SK-N-SH (cell line): ENCODE measurements around the gene KRT16. TPM values are rescaled to one million over a fixed set of nuclear protein-coding genes. Genes with fewer than 3 reads are reported as not detected.
"Not testable (repeated sequence)": the region's sequence is repeated elsewhere in the genome, so short reads cannot be mapped to it uniquely, and the experiment has no call there.

ENCODE experiments used
- CTCF ChIA-PET: fragments of 300-600, 350-600 bp; formaldehyde crosslinking; extraction: SDS; loops from one replicate; lab custom pipeline; 2021; lab: Yijun Ruan, JAX
- POLR2A ChIA-PET: fragments of 350-600 bp; sonication (Branson Sonifier 250); formaldehyde crosslinking; extraction: SDS; loops from one replicate; lab custom pipeline; 2020; ENCODE audit warnings: antibody characterized with exemption, inconsistent platforms; lab: Yijun Ruan, JAX
- DNase-seq: peaks from one replicate; pipeline ENCODE4 v3.0.0; 2012
- H2AFZ ChIP-seq: fragments of 200-600 bp; sonication (generic); 2 replicates; pipeline ENCODE4 v1.8.1; 2016; ENCODE audit warnings: antibody characterized with exemption, mild to moderate bottlenecking, low read depth
- H3F3A ChIP-seq: fragments of 200-600 bp; sonication (generic); replicated peaks from 2 replicates; pipeline ENCODE3; 2016; ENCODE audit warnings: antibody characterized with exemption, mild to moderate bottlenecking; ENCODE audit not compliant: insufficient read depth
- H3K27ac ChIP-seq, 2 experiments: fragments of 200-500 bp in 1 of 2; fragments of 200-600 bp in 1 of 2; sonication (Bioruptor generic) in 1 of 2; sonication (generic), shearing (Covaris generic) in 1 of 2; 2 replicates each; pipeline versions ENCODE4 v1.5.1 to v1.6.1; 2014 to 2016; ENCODE audit warnings: low read depth in 2 of 2, inconsistent platforms in 1 of 2, low read length in 1 of 2, mild to moderate bottlenecking in 1 of 2, mixed read lengths in 1 of 2
- H3K27me3 ChIP-seq: fragments of 200-600 bp; sonication (generic), shearing (Covaris generic); 2 replicates; pipeline ENCODE4 v1.6.1; 2016; ENCODE audit warnings: mixed run types; ENCODE audit not compliant: insufficient read depth
- H3K36me3 ChIP-seq, 2 experiments: fragments of 200-500 bp in 1 of 2; fragments of 200-600 bp in 1 of 2; sonication (Bioruptor generic) in 1 of 2; sonication (generic) in 1 of 2; replicated peaks in 1 of 2; 2 replicates each; pipeline versions ENCODE3 to v1.5.1; 2014 to 2016; ENCODE audit warnings: low read length in 1 of 2, mild to moderate bottlenecking in 1 of 2; ENCODE audit not compliant: insufficient read depth in 2 of 2, control insufficient read depth in 1 of 2
- H3K4me1 ChIP-seq, 2 experiments: fragments of 200-500 bp in 1 of 2; fragments of 200-600 bp in 1 of 2; sonication (Bioruptor generic) in 1 of 2; sonication (generic), shearing (Covaris generic) in 1 of 2; 2 replicates each; pipeline versions ENCODE4 v1.5.1 to v1.6.1; 2014 to 2016; ENCODE audit warnings: low read depth in 1 of 2, low read length in 1 of 2, mixed run types in 1 of 2; ENCODE audit not compliant: insufficient read depth in 2 of 2, control insufficient read depth in 1 of 2
- H3K4me2 ChIP-seq: fragments of 200-600 bp; sonication (generic), shearing (Covaris generic); 2 replicates; pipeline ENCODE4 v1.6.1; 2017; ENCODE audit warnings: mixed run types
- H3K4me3 ChIP-seq, 2 experiments: fragments of 200-500 bp in 1 of 2; fragments of 200-600 bp in 1 of 2; sonication (Bioruptor generic) in 1 of 2; sonication (generic), shearing (Covaris generic) in 1 of 2; 2 replicates each; pipeline versions ENCODE4 v1.5.1 to v1.8.1; 2014 to 2016; ENCODE audit warnings: low read depth in 2 of 2, inconsistent platforms in 1 of 2, low read length in 1 of 2, mild to moderate bottlenecking in 1 of 2, mixed read lengths in 1 of 2, moderate library complexity in 1 of 2
- H3K79me2 ChIP-seq: fragments of 200-600 bp; sonication (generic); 2 replicates; pipeline ENCODE4 v1.8.1; 2017; ENCODE audit warnings: mild to moderate bottlenecking; ENCODE audit not compliant: insufficient read depth
- H3K9ac ChIP-seq: fragments of 200-600 bp; sonication (generic); 2 replicates; pipeline ENCODE4 v1.6.1; 2017; ENCODE audit warnings: mixed run types
- H3K9me2 ChIP-seq: fragments of 200-600 bp; sonication (generic); 2 replicates; pipeline ENCODE4 v1.6.1; 2017; ENCODE audit warnings: mixed run types
- H3K9me3 ChIP-seq: fragments of 200-600 bp; sonication (generic); 2 replicates; pipeline ENCODE4 v1.6.1; 2017; ENCODE audit warnings: mixed run types, mild to moderate bottlenecking, moderate library complexity
- H4K20me1 ChIP-seq: fragments of 200-600 bp; sonication (generic); 2 replicates; pipeline ENCODE4 v1.6.1; 2017; ENCODE audit warnings: mild to moderate bottlenecking, mixed run types; ENCODE audit not compliant: insufficient read depth
- CTCF ChIP-seq: fragments of 200-600 bp; sonication (generic); IDR thresholded peaks from 2 replicates; pipeline ENCODE4 v1.6.1; 2017; ENCODE audit warnings: antibody characterized with exemption, mild to moderate bottlenecking, moderate library complexity
- EP300 ChIP-seq, 2 experiments: IDR thresholded peaks; 2 replicates each; pipeline versions ENCODE4 v1.4.0 to v1.6.1; 2012; ENCODE audit warnings: borderline replicate concordance in 1 of 2, low read depth in 1 of 2, low read length in 1 of 2
- GABPA ChIP-seq: IDR thresholded peaks from 2 replicates; pipeline ENCODE4 v1.4.0; 2012; ENCODE audit warnings: low read depth, mild to moderate bottlenecking
- GATA2 ChIP-seq: sonication (generic); formaldehyde crosslinking; IDR thresholded peaks from 2 replicates; pipeline ENCODE4 v1.5.0; 2020; ENCODE audit warnings: mild to moderate bottlenecking, missing genetic modification reagents
- JUND ChIP-seq: IDR thresholded peaks from 2 replicates; pipeline ENCODE4 v1.4.0; 2012
- RAD21 ChIP-seq: IDR thresholded peaks from 2 replicates; pipeline ENCODE4 v1.6.1; 2012; ENCODE audit warnings: mild to moderate bottlenecking, low read length
- SMC3 ChIP-seq: IDR thresholded peaks from 2 replicates; pipeline ENCODE4 v1.6.1; 2012; ENCODE audit warnings: low read depth, low read length, improper control_type of control experiment
- USF1 ChIP-seq: IDR thresholded peaks from 2 replicates; pipeline ENCODE4 v1.4.0; 2012; ENCODE audit warnings: low read depth, borderline replicate concordance
- WGBS: methylation state at CpG from one replicate; pipeline ENCODE4 v1.1.6; 2017; ENCODE audit warnings: low lambda C conversion rate; 5-methylcytosine and 5-hydroxymethylcytosine counted together
- polyA plus RNA-seq, 3 experiments: library from polyadenylated mRNA; depleted of rRNA; stranded (reverse); fragments of >200 nt; gene quantifications; 2 replicates each; pipeline ENCODE4 v1.2.3, GENCODE V29; 2012
- TF ChIP-seq, protein P1 (sequence below): IDR thresholded peaks from 2 replicates; pipeline ENCODE4; 2012

KRT16 gene
- polyA plus RNA-seq, 1 of the 3 experiments (the other 2 are of a cell fraction) = not detected

DNA sequence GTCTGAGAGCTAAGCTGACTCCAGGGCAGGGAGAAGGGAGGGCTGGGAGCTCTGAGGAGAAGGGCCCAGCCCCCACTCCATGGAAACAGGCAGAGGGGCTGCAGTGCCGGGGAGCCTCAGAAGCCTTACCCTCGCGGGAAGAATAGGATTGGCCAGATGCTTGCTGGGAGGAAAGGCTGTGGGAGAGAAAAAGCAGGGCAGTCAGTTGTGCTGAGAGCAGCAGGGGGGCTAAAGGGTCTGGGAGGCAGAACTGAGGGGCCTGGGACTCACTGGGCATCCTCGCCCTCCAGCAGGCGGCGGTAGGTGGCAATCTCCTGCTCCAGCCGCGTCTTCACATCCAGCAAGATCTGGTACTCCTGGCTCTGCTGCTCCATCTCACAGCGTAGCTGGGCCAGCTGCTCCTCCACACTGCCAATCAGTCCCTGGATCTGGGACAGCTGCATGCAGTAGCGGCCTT is 2.5 kb downstream of the KRT16 start:
- H3K79me2 ChIP-seq, H3K9me3 ChIP-seq, H3K9me2 ChIP-seq, H3K4me1 ChIP-seq, H3K9ac ChIP-seq, H3F3A ChIP-seq, H3K4me2 ChIP-seq, H2AFZ ChIP-seq, DNase-seq, H3K4me3 ChIP-seq, H4K20me1 ChIP-seq, H3K27ac ChIP-seq, H3K36me3 ChIP-seq: not testable (repeated sequence)
- 36% methylated on average over 7 of the region's 10 CpGs for WGBS
- ChIA-PET POLR2A (interaction anchor here (0.6 kb wide), 1 partner anchor 54 kb away, joined by 3 read pairs; no protein-coding TSS in a partner anchor), CTCF (interaction anchor here (0.7 to 3.8 kb wide), 15 partner anchors 9 to 700 kb away, joined by 3 to 34 read pairs (median 4); no protein-coding TSS in a partner anchor)
- H3K27me3 ChIP-seq = peaks cover 20% of the 10 kb centered on the region; the same call in 1 of the 2 replicates
- peak; percentile 37 for TF ChIP-seq RAD21
- peak; percentile 16; the same call in 1 of the 2 replicates for TF ChIP-seq CTCF
- peak; percentile 17; the same call in 1 of the 2 replicates for TF ChIP-seq SMC3

DNA sequence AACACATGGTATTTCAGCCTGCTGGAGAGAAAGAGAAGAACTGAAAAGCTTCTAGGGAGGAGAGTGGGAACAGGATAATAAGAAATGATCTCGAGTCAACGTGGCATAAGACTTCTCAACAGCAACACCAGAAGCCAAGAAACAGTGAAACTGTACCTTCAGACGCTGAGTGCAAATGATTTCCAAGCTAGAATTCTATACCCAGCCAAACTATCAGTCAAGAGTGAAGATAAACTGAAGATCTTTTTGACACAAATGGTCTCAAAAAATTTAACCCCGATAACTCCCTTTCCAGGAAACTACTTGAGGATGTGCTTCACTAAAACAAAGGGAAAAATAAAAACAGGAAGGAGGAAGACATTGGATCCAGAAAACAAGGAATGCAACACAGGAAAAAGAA is 5.6 kb downstream of the KRT16 start:
- H3K9me3 ChIP-seq, H3K9ac ChIP-seq, H4K20me1 ChIP-seq, H3F3A ChIP-seq, H3K4me1 ChIP-seq, H3K27ac ChIP-seq, POLR2A ChIA-PET, H3K4me3 ChIP-seq, H3K9me2 ChIP-seq, H3K36me3 ChIP-seq, H3K4me2 ChIP-seq, H3K79me2 ChIP-seq, H2AFZ ChIP-seq, DNase-seq: not testable (repeated sequence)
- peaks cover 32% of the 10 kb centered on the region for H3K27me3 ChIP-seq
- WGBS = 26% methylated on average over 4 of the region's 4 CpGs
- CTCF ChIA-PET = interaction anchor here (1.5 to 1.8 kb wide), 2 partner anchors 12 to 56 kb away, joined by 3 to 5 read pairs; no protein-coding TSS in a partner anchor

GRCh38 chr17:41602524-41602923 is 10.0 kb downstream of the KRT16 start:
- no peaks in the 10 kb centered on the region for H3K9me2 ChIP-seq
- H3K4me1 ChIP-seq = peaks cover 0 to 3% of the 10 kb centered on the region in 2 experiments; a peak in 1 of 4 replicates
- H3K36me3 ChIP-seq = no peaks in the 10 kb centered on the region
- no peaks in the 10 kb centered on the region for H4K20me1 ChIP-seq
- H3K4me2 ChIP-seq = no peak overlapping the region
- DNase-seq = no peak
- TF ChIP-seq USF1 = no peak
- TF ChIP-seq, protein P1, sequence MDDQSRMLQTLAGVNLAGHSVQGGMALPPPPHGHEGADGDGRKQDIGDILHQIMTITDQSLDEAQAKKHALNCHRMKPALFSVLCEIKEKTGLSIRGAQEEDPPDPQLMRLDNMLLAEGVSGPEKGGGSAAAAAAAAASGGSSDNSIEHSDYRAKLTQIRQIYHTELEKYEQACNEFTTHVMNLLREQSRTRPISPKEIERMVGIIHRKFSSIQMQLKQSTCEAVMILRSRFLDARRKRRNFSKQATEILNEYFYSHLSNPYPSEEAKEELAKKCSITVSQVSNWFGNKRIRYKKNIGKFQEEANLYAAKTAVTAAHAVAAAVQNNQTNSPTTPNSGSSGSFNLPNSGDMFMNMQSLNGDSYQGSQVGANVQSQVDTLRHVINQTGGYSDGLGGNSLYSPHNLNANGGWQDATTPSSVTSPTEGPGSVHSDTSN = no peak
- TF ChIP-seq GABPA = no peak
- no peak for TF ChIP-seq GATA2 (CRISPR knock-in tag)
- no peak for TF ChIP-seq EP300 (IDR thresholded peaks at IDR 0.05; ENCODE audit: borderline replicate concordance in 1 of 2, low read depth in 1 of 2, low read length in 1 of 2)
- TF ChIP-seq JUND = no peak
- H3K9me3 ChIP-seq = no peaks in the 10 kb centered on the region
- no peaks in the 10 kb centered on the region for H3F3A ChIP-seq
- H3K4me3 ChIP-seq = no peak overlapping the region
- 20% methylated on average over 2 of the region's 2 CpGs for WGBS
- H3K79me2 ChIP-seq = no peaks in the 10 kb centered on the region
- CTCF ChIA-PET = interaction anchor here (0.7 to 3.5 kb wide), 4 partner anchors 46 to 702 kb away, joined by 3 to 19 read pairs (median 10); no protein-coding TSS in a partner anchor
- peaks cover 16% of the 10 kb centered on the region for H3K27me3 ChIP-seq
- no peak overlapping the region for H3K27ac ChIP-seq
- no peak overlapping the region for H3K9ac ChIP-seq
- no peak overlapping the region for H2AFZ ChIP-seq
- POLR2A ChIA-PET = no interaction called here
